CD14-positive monocyte (primary cell): ENCODE results near the gene NAA40. TPM values are rescaled to one million over a fixed set of nuclear protein-coding genes. Genes with fewer than 3 reads are reported as not detected.
"Not testable (repeated sequence)": the region's sequence is repeated elsewhere in the genome, so short reads cannot be mapped to it uniquely, and the experiment has no call there.

ENCODE experiments used
- DNase-seq, 3 donors: peaks; one replicate each; pipeline ENCODE4 v3.0.0-alpha.2; 2011 to 2022
- H2AFZ ChIP-seq: 2 replicates; pipeline ENCODE4 v1.6.0; 2012; ENCODE audit warnings: mild to moderate bottlenecking, low read depth, low read length, inconsistent platforms; ENCODE audit not compliant: insufficient read depth, poor library complexity, severe bottlenecking
- H3K27ac ChIP-seq, 2 donors: 1 replicate in 1 of 2; 2 replicates in 1 of 2; pipeline ENCODE4 v1.5.1; 2012 to 2013; ENCODE audit warnings: low read length in 2 of 2, control low read depth in 1 of 2, inconsistent platforms in 1 of 2, low read depth in 1 of 2, mild to moderate bottlenecking in 1 of 2
- H3K27me3 ChIP-seq, 2 donors: one replicate each; pipeline versions ENCODE4 v1.6.0 to v1.6.1; 2011 to 2013; ENCODE audit warnings: low read length in 2 of 2; ENCODE audit not compliant: control insufficient read depth in 2 of 2, insufficient read depth in 2 of 2
- H3K36me3 ChIP-seq, 2 donors: replicated peaks in 1 of 2; 1 replicate in 1 of 2; 2 replicates in 1 of 2; pipeline versions ENCODE4 v1.5.1 to v1.6.1; 2012 to 2013; ENCODE audit warnings: low read length in 2 of 2, control low read depth in 1 of 2, inconsistent platforms in 1 of 2, mild to moderate bottlenecking in 1 of 2; ENCODE audit not compliant: insufficient read depth in 2 of 2, control insufficient read depth in 1 of 2
- H3K4me1 ChIP-seq, 2 donors: 1 replicate in 1 of 2; 2 replicates in 1 of 2; pipeline versions ENCODE4 v1.5.1 to v1.6.1; 2012 to 2013; ENCODE audit warnings: low read length in 2 of 2, control low read depth in 1 of 2, inconsistent platforms in 1 of 2, mild to moderate bottlenecking in 1 of 2, moderate library complexity in 1 of 2; ENCODE audit not compliant: insufficient read depth in 2 of 2, control insufficient read depth in 1 of 2
- H3K4me2 ChIP-seq: replicated peaks from 2 replicates; pipeline ENCODE3; 2012; ENCODE audit warnings: low read length, moderate library complexity, mild to moderate bottlenecking; ENCODE audit not compliant: poor library complexity, severe bottlenecking; ENCODE audit errors: extremely low read depth
- H3K4me3 ChIP-seq, 3 experiments: fragments of 200-600 bp in 1 of 3; sonication (generic) in 1 of 3; replicated peaks in 1 of 3; 1 replicate in 2 of 3; 2 replicates in 1 of 3; pipeline ENCODE4 v1.5.1; 2011 to 2013; ENCODE audit warnings: low read length in 3 of 3, mild to moderate bottlenecking in 3 of 3, control low read depth in 2 of 3, low read depth in 2 of 3, inconsistent platforms in 1 of 3, moderate library complexity in 1 of 3
- H3K79me2 ChIP-seq: 2 replicates; pipeline ENCODE4 v1.6.0; 2012; ENCODE audit warnings: mild to moderate bottlenecking, control low read depth, inconsistent platforms, low read length, moderate library complexity; ENCODE audit not compliant: insufficient read depth
- H3K9ac ChIP-seq: 2 replicates; pipeline ENCODE4 v1.6.0; 2017; ENCODE audit warnings: low read length, mild to moderate bottlenecking; ENCODE audit not compliant: insufficient read depth, poor library complexity, severe bottlenecking
- H3K9me3 ChIP-seq, 2 donors: replicated peaks in 1 of 2; 1 replicate in 1 of 2; 2 replicates in 1 of 2; pipeline versions ENCODE4 v1.5.1 to v1.6.1; 2012 to 2013; ENCODE audit warnings: low read length in 2 of 2, control low read depth in 1 of 2; ENCODE audit not compliant: control insufficient read depth in 1 of 2, insufficient read depth in 1 of 2
- H4K20me1 ChIP-seq: 2 replicates; pipeline ENCODE4 v1.6.0; 2012; ENCODE audit warnings: mild to moderate bottlenecking, low read length, control low read depth, moderate library complexity; ENCODE audit not compliant: insufficient read depth
- H3K27ac Mint-ChIP-seq, 7 donors: one replicate each; pipeline ENCODE4 v1.8.0; 2020; ENCODE audit warnings: mild to moderate bottlenecking in 7 of 7, mixed read lengths in 7 of 7, moderate library complexity in 6 of 7, inconsistent platforms in 2 of 7
- H3K27me3 Mint-ChIP-seq, 3 donors: one replicate each; pipeline ENCODE4 v1.8.0; 2021 to 2022; ENCODE audit warnings: low read depth in 3 of 3, mild to moderate bottlenecking in 3 of 3, mixed read lengths in 3 of 3, moderate library complexity in 3 of 3, inconsistent platforms in 1 of 3
- H3K36me3 Mint-ChIP-seq, 2 donors: one replicate each; pipeline ENCODE4 v1.8.0; 2020; ENCODE audit warnings: mixed read lengths in 2 of 2, inconsistent platforms in 1 of 2, mild to moderate bottlenecking in 1 of 2
- H3K4me1 Mint-ChIP-seq: one replicate; pipeline ENCODE4 v1.8.0; 2020; ENCODE audit warnings: mild to moderate bottlenecking, mixed read lengths
- H3K4me3 Mint-ChIP-seq, 2 donors: one replicate each; pipeline ENCODE4 v1.8.0; 2020; ENCODE audit warnings: mild to moderate bottlenecking in 2 of 2, mixed read lengths in 2 of 2, moderate library complexity in 1 of 2
- H3K9me3 Mint-ChIP-seq, 7 donors: one replicate each; pipeline ENCODE4 v1.8.0; 2020 to 2022; ENCODE audit warnings: mixed read lengths in 7 of 7, mild to moderate bottlenecking in 6 of 7, moderate library complexity in 6 of 7, inconsistent platforms in 2 of 7
- WGBS: methylation state at CpG from one replicate; pipeline ENCODE4 v1.1.5; 2013; ENCODE audit warnings: missing lambda C conversion rate; ENCODE audit not compliant: insufficient coverage; 5-methylcytosine and 5-hydroxymethylcytosine counted together
- intact Hi-C, 2 donors: fragments of 100-400 bp; cut with micrococcal nuclease; formaldehyde crosslinking; loops; one replicate each; pipeline versions ENCODE4 v1.15.0 to v1.15.1; 2023
- polyA plus RNA-seq, 3 donors: library from polyadenylated mRNA; depleted of rRNA in 1 of 3; unstranded in 2 of 3; stranded (reverse) in 1 of 3; fragments of 300-500 nt in 2 of 3; fragments of >200 nt in 1 of 3; fragmentation: Illumina TruSeq in 2 of 3; gene quantifications; 1 replicate in 2 of 3; 2 replicates in 1 of 3; pipeline ENCODE4 v1.2.3, GENCODE V29; 2012 to 2021
- TF ChIP-seq, protein P1 (sequence below): fragments of 200-600 bp; IDR thresholded peaks from one replicate; pipeline ENCODE4 v1.8.0; 2022; ENCODE audit warnings: antibody characterized with exemption, mild to moderate bottlenecking

Gene NAA40
- polyA plus RNA-seq, 3 donors: 1.5 to 14.5 (median 1.6) TPM

- peaks cover 2% of the 10 kb centered on the region for H4K20me1 ChIP-seq
- TF ChIP-seq, protein P1, sequence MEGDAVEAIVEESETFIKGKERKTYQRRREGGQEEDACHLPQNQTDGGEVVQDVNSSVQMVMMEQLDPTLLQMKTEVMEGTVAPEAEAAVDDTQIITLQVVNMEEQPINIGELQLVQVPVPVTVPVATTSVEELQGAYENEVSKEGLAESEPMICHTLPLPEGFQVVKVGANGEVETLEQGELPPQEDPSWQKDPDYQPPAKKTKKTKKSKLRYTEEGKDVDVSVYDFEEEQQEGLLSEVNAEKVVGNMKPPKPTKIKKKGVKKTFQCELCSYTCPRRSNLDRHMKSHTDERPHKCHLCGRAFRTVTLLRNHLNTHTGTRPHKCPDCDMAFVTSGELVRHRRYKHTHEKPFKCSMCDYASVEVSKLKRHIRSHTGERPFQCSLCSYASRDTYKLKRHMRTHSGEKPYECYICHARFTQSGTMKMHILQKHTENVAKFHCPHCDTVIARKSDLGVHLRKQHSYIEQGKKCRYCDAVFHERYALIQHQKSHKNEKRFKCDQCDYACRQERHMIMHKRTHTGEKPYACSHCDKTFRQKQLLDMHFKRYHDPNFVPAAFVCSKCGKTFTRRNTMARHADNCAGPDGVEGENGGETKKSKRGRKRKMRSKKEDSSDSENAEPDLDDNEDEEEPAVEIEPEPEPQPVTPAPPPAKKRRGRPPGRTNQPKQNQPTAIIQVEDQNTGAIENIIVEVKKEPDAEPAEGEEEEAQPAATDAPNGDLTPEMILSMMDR: no peak
- peak in 2 of 3 donors; percentile 37 to 59 for DNase-seq
- Mint-ChIP-seq H3K4me3 (no peak overlapping the region), H3K27me3 (peaks cover 2 to 11% (median 2%) of the 10 kb centered on the region in 3 donors), H3K27ac (peak overlapping the region in 3 of 7 donors; percentile 60 to 71 (median 70)), H3K36me3 (peaks cover 1% of the 10 kb centered on the region in 2 donors), H3K9me3 (peaks cover 0 to 2% (median 0%) of the 10 kb centered on the region in 7 donors), H3K4me1 (peaks cover 19% of the 10 kb centered on the region)
- H3K4me1 ChIP-seq: peaks cover 13 to 23% of the 10 kb centered on the region in 2 donors
- no peaks in the 10 kb centered on the region for H3K9me3 ChIP-seq
- H3K79me2 ChIP-seq: peaks cover 16% of the 10 kb centered on the region
- WGBS: no CpG with 5 or more reads among the region's 5 CpGs
- no peak overlapping the region for H3K4me2 ChIP-seq
- no peaks in the 10 kb centered on the region for H3K36me3 ChIP-seq
- intact Hi-C loops: no loop called here
- H3K4me3 ChIP-seq: no peak overlapping the region
- no peak overlapping the region for H3K9ac ChIP-seq
- H3K27me3 ChIP-seq: no peaks in the 10 kb centered on the region
- peak overlapping the region; percentile 43 for H2AFZ ChIP-seq
- H3K27ac ChIP-seq: no peak overlapping the region
These were observed 32.1 kb downstream of the NAA40 start for GRCh38 chr11:63970902-63971301.

- H3K27me3 Mint-ChIP-seq: peaks cover 0 to 11% (median 2%) of the 10 kb centered on the region in 3 donors
- H3K36me3 ChIP-seq: peaks cover 3 to 13% of the 10 kb centered on the region in 2 donors
- DNase-seq, H3K9me3 Mint-ChIP-seq, H2AFZ ChIP-seq, H4K20me1 ChIP-seq, H3K9ac ChIP-seq, H3K9me3 ChIP-seq, intact Hi-C loops, H3K27me3 ChIP-seq: not testable (repeated sequence)
- peak overlapping the region in 6 of 7 donors; percentile 78 to 100 (median 94) for H3K27ac Mint-ChIP-seq
- peaks cover 30% of the 10 kb centered on the region for H3K4me1 Mint-ChIP-seq
- peak overlapping the region; percentile 76 for H3K4me2 ChIP-seq
- H3K4me1 ChIP-seq: peaks cover 23 to 30% of the 10 kb centered on the region in 2 donors
- H3K36me3 Mint-ChIP-seq: peaks cover 16 to 29% of the 10 kb centered on the region in 2 donors
- H3K4me3 Mint-ChIP-seq: peak overlapping the region; percentile 59 to 99
- peak overlapping the region in 1 of 3 experiments; percentile 92 for H3K4me3 ChIP-seq
- WGBS: 64% methylated on average over 18 of the region's 18 CpGs
- peak overlapping the region in 1 of 2 donors; percentile 95 for H3K27ac ChIP-seq
- H3K79me2 ChIP-seq: peaks cover 42% of the 10 kb centered on the region
These were observed 35.1 kb downstream of the NAA40 start for GRCh38 chr11:63973912-63974258.
